ENCODE measurements around the gene TRIM38.

- TF ChIP-seq MXI1 (conservative IDR thresholded peaks at IDR 0.05; ENCODE audit: poor library complexity, severe bottlenecking) (peak; percentile 69), CTCF (IDR thresholded peaks at IDR 0.05; ENCODE audit: poor library complexity, severe bottlenecking) (no peak), EZH2 (IDR thresholded peaks at IDR 0.05; ENCODE audit: borderline replicate concordance, insufficient read depth, low read length, poor library complexity, severe bottlenecking) (no peak), EP300 (conservative IDR thresholded peaks at IDR 0.05; ENCODE audit: poor library complexity, severe bottlenecking) (peak; percentile 40), RAD21 (conservative IDR thresholded peaks at IDR 0.05) (peak; percentile 22)
These were observed 70.7 kb downstream of the TRIM38 start for GRCh38 chr6:26033085-26033940.

Data from neural cell (in vitro differentiated cells).